NCI-H748 treated with DMSO at 0.1 percent for 48 hours (cell line): ENCODE measurements around the gene TIGD6.
"Not testable (repeated sequence)": the region's sequence is repeated elsewhere in the genome, so short reads cannot be mapped to it uniquely, and the experiment has no call there.

Source experiments
- DNase-seq: peaks from one replicate; lab custom pipeline; 2025; lab: John Stamatoyannopoulos, UW

Gene TIGD6

GRCh38 chr5:150000256-150000989 is at the start of gene TIGD6, which contains the start of gene HMGXB3:
Gene TIGD6 (minus strand): TSS chr5:150000654. CDS start chr5:149996348, 4,306 bp downstream.
Gene HMGXB3 (plus strand): TSS chr5:150000739. CDS start chr5:150004853, 4,114 bp downstream.
- peak; percentile 79 for DNase-seq

GRCh38 chr5:150046031-150046430 is 45.6 kb upstream of the TIGD6 start:
- no peak for DNase-seq

GRCh38 chr5:150045549-150045948 is 45.1 kb upstream of the TIGD6 start:
- DNase-seq, result no peak

GRCh38 chr5:150044712-150045111 is 44.3 kb upstream of the TIGD6 start:
- DNase-seq, result no peak

GRCh38 chr5:150044329-150044681 is 43.9 kb upstream of the TIGD6 start:
- DNase-seq, result no peak

GRCh38 chr5:150043657-150044328 is 43.3 kb upstream of the TIGD6 start:
- no peak for DNase-seq

- DNase-seq, result no peak
Measured at GRCh38 chr5:150042459-150042858, 42.0 kb upstream of the TIGD6 start.

- no peak for DNase-seq
Measured at GRCh38 chr5:150038547-150038946, 38.1 kb upstream of the TIGD6 start.

- no peak for DNase-seq
Measured at GRCh38 chr5:150036513-150036912, 36.1 kb upstream of the TIGD6 start.

- DNase-seq, result no peak
Measured at GRCh38 chr5:150035139-150035895, 34.9 kb upstream of the TIGD6 start.

GRCh38 chr5:150034662-150035061 is 34.2 kb upstream of the TIGD6 start:
- no peak for DNase-seq

GRCh38 chr5:150033334-150033733 is 32.9 kb upstream of the TIGD6 start:
- DNase-seq, result no peak

- not testable (repeated sequence) for DNase-seq
Measured at GRCh38 chr5:150028047-150028446, 27.6 kb upstream of the TIGD6 start.

- DNase-seq, result no peak
Measured at GRCh38 chr5:150026682-150027172, 26.3 kb upstream of the TIGD6 start.

GRCh38 chr5:150024346-150024984 is 24.0 kb upstream of the TIGD6 start:
- no peak for DNase-seq

- no peak for DNase-seq
Measured at GRCh38 chr5:150023136-150023535, 22.7 kb upstream of the TIGD6 start.

- DNase-seq, result no peak
Measured at GRCh38 chr5:150022681-150023080, 22.2 kb upstream of the TIGD6 start.

- no peak for DNase-seq
Measured at GRCh38 chr5:150022158-150022531, 21.7 kb upstream of the TIGD6 start.

GRCh38 chr5:150021491-150022157 is 21.2 kb upstream of the TIGD6 start:
- no peak for DNase-seq

- no peak for DNase-seq
Measured at GRCh38 chr5:150020249-150020648, 19.8 kb upstream of the TIGD6 start.

- DNase-seq, result no peak
Measured at GRCh38 chr5:150017226-150018005, 17.0 kb upstream of the TIGD6 start.
